Middle frontal gyrus (tissue), 1 donor: ENCODE results near the gene FGD1.

Experiments used
- DNase-seq: peaks from one replicate; pipeline ENCODE4 v3.0.0-alpha.2; 2015; ENCODE audit warnings: low spot score; ENCODE audit errors: extremely low spot score

FGD1 gene

DNA sequence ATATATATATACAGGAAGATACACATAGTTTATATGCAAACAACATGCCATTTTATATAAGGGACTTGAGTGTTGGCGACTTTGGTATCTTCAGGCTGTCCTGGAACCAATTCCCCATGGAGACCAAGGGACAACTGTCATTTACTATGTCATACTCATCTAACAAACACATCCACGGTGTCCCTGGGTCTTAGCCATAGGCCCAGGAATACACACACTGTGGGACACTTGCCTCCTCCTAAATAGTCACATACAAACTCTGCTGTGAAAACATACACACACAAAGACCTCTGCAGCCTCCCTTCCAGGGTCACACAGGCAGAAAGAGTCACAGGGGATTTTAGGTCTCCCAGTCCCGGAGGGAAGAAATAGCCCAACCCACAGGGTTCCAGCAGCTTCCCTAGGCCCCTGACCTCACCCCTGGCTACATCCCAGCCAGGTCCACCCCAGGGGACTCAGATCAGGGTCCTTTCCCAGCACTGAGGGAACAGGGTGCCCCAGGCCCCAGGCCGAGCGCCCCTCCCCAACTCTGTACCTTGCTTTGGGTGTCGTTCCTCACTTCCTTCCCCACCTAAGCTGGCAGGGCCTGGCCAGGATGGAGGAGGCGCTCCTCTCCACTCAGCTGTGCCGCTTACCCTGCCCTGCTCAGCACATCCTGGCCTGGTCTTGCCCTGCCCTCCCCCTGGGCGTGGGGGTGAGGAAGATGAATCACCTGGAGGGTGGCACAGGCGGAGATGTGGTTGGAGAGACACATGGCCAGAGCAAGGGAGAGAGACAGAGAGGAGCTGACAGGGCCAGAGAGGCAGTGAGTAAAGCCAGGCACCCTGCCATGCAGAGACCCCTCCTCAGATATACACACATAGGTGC, 21.8 kb downstream of the FGD1 start:
- no peak for DNase-seq

DNA sequence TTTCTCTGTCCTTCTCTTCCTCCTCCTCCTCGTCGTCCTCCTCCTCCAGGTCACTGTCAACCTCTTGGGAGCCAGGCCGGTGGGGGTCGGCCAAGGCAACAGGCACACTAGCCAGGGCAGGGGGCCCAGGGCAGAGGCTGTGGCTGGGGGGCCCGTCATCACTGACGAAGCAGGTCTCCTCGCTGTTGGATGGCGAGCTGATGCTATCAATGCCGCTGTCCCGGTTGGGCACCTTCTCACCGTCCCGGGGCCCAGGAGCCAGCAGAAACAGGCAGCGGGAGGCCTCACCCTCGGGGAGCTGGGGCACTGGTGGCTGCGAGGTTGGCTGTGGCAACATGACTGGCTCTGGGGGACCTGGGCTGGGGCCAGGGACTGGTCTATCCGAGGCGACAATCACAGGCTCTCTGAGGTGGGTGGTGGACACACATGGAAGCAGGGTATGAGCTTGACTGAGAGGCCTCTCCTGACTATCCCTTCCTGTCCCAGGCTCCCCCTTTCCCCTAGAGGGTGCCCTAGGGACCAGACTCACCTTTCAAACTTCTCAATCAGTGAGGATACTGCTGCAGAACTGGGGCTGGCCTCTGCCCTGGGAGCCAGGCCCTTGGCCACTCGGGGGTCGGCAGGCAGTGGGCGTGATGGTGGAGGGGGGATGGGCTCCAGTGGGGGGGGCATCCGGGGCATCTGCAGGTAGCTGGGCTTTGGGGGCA, 25.8 kb downstream of the FGD1 start:
- no peak for DNase-seq

DNA sequence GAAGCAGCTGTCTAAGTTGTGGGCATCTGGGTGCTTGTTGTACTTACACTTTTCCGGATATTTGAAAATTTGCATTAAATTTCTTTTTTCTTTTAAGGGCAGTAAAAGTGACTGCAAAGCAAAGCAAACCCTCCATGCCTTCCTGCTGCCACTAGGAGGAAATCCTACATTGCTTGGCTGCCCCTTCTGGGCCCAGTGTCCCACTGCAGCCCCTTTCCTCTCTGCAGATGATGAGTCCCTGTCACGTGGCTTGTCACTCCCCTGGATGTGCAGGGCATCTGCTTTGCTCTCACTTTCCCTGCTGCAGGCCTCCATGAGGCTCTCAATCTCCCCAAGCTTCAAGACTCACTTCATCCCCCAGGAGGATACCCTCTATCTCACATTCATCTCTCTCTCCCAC, 43.1 kb downstream of the FGD1 start:
- DNase-seq = no peak

DNA sequence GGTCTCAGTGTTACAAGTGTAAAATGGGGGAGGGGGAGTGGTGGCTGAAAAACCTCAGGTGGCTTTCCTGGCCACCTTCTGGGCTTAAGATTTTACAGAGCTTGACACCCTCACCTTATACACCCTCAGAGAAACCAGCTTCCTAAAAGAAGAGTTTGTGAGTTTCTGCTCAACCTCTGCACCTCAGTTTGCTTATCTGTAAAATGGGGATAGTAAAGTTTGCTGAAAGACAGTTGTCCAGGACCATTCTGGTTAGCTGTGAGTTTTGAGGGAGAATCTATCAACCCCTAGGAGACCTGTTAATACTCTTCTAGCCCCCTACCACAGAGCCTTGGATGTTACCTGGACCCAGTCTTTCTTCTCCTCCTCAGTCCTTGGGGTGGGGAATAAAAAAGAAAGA, 46.1 kb downstream of the FGD1 start:
- no peak for DNase-seq

DNA sequence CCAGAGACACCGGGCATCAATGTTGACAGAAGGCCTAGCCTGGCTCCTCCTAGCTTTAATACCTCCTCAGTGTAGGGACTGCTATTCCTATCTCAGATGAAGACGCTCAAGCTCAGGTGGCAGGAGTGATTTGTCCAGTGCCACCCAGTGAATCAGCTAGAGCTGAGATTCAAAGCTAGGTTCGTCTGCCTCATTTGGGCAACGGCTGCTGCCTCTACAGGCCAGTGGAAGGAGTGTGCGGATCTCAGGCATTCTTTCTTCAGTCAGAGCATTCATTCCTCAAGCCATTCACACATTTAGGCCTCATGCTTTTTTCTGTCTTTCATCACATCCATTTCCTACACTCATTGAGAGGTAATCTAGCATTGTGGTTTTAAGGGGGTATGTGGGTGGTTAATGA, 48.6 kb downstream of the FGD1 start:
- no peak for DNase-seq

DNA sequence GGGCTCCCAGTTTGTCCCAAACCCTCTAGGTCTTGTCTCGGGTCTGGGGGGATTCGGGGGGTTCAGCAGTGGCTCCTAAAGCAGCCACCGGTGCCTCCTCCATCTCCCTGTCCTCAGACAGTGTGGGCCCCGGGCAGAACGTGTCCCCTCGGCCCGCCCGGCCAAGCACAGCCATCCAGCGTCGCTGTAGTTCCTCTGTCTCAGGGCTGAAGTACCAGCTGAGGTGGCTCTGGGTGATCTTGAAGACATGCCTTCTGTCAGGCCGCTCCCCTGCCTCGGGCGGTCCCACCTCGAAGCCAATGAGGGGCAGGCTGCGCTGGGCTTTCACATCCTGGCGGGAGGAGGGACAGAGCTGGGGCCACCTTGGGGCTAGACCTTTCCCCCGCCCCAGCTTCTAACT, 50.0 kb downstream of the FGD1 start:
- no peak for DNase-seq

DNA sequence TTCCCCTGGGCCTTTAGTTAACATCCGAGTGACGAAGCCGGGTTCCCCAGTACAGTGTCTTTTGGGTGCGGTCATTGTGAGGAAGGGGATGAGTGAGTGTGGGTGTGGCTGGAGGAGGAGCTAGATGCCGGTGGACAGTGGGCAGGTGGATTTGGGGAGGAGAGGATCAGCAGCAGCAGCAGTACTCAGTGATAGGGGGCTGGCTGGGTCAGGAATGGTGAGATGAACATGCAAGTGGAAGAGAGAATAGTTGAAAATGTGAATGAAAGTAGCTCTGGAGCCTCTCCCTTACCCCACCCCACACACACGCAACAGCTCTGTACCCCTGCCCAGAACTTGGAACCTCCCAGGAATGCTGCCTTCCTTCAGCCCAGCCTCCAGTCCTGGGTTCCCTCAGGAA, 51.3 kb downstream of the FGD1 start:
- no peak for DNase-seq

DNA sequence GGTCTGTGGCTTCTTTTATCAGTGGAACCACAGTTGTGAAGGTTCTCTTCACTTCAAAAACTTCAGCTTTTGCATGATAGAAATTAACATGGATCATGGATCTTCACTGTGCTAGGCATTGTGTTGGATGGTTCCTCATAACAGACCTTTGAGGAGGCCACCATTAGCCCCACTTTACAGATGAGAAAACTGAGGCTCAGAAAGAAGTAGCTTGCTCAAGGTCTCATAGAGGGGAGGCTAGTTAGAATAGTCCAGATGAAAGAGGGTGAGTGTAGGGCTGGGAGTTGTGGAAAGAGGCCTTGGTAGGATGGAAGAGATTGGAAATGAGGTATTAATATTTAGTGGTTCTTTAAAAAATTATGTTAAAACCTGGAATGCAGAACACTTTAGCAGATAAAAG, 53.2 kb downstream of the FGD1 start:
- DNase-seq = no peak

DNA sequence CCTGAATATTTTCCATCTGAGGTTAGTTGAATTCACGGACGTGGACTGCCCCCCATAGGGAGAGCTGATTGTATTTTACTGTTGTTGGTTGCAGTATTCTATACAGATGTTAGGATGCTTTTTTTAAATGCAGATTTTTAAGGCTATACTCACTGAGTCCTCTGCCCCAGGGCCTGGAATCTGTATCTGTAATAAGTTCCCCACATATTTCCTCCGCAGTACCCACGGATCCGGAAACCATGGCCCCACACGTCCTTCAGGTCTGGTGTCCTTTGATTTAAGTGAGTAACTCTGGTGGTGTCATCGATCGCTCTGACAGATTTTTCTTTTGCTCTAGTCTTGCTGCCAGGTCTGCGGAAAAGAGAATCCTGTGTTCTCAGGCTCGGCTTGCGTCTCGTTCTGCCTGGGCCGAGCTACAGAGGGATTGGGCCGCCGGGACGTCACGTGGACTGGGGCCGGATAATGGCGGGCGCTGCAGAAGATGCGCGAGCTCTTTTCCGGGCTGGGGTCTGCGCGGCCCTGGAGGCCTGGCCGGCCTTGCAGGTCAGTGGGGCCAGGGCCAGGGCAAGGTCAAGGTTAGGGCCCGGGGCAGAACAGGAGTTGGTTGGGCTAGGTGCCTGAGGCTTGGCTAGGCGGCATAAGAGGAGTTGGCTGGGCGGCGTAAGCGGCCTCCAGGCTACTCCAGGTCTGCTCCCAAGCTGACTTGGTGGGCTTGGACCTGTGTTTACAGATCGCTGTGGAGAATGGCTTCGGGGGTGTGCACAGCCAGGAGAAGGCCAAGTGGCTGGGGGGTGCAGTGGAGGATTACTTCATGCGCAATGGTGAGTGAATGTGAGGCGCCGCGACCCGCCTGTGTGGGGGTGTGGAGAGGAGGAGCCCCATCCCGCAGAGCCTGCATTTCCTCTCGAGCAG, 55.8 kb downstream of the FGD1 start, which contains the start of gene TSR2:
Gene TSR2 (plus strand): TSS at position 445 of the 912 bp plus-strand sequence. CDS start 18 bp downstream, at position 463.
- DNase-seq = peak; percentile 57

DNA sequence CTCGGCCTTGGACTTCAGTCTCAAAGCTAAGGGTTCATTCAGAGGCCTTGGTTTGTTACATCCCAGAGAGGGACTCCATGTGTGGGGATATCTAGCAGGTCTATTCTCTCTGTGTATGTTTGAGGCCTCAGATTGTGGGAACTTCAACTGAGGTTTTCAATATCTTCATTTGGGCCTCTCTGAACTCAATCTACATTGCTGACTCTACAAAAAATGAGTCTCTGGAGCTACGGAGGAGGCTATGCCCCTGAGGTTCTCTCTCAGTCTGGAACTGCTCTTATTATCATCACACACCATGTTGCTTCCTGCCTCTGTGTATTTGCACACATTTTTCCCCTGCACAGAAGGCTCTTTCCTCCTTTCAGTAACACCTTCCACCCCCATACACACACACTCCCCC, 60.9 kb downstream of the FGD1 start:
- DNase-seq = no peak

DNA sequence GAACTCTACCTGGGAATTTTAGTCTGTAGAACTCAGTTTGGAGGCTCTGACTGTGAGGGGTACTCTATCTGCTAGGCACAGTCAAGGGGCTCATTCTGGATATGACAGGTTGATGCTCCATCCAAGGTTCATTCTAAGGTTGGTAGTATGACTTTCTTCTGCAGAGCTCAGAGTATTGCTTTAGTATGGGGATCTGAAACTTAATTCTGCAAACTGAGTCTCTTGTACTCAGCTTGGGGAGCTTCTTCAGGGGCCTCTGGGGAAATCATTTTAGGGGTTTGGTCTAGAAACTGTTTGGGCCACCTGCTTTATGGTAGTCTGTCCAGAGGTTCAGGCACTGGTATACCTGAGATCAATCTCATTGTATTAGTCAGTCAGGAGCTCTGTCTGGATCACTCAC, 65.5 kb downstream of the FGD1 start:
- no peak for DNase-seq

DNA sequence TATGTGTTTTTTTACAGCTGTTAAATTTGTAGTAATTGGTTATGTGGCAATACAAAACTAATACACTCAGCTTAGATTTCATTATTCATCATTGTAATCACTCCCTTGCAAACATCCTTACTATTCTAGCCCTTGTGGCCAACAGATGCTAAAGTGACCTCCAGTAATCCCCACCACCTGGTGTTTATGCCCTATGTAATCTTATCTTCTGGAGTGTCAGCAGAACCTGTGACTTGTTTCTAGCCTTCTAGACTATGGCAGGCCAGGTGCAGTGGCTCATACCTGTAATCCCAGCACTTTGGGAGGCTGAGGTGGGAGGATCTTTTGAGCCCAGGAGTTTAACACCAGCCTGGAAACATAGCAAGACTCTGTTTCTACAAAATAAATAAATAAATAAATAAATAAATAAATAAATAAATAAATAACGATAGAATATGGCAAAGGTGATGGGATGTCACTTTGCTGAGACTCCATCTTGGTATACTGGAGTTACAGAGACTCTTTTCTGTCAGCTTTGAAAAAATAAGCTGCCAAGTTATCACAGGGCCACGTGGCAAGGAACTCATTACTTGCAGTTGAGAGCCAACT, 68.1 kb downstream of the FGD1 start:
- no peak for DNase-seq

DNA sequence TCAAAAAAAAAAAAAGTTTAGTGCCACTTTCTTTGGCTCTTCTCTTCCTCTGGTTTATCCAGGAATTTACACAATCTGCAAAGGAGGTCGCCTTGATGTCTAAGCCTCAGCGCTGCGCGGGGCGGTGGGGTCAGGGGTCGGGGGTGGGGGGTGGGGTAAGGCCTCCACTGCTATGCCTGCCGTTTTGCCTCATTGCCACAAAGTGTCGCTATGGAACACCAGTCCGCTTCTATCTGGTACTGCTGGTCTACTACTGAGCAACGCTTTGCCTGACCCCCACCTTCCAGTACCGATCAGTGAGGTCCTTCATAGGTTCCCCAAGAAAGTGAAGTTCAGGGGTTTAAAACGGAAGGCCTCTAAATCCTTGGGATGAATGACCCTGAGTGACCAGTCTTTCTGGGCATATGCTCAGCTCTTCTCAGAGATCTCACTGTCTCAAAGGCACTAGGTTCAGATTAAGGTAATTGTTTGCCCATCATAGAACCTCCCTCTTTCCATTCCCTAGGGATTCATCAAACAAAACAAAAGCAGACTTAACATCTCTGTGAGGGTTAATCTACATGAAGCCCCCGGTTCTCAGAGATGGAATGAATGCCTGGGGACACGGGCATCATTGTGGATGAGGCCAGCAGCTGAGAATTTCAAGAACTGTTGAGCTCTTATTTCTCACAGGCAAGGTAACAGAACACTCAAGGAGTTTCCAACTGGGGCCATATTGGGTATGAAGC, 72.7 kb downstream of the FGD1 start:
- no peak for DNase-seq

DNA sequence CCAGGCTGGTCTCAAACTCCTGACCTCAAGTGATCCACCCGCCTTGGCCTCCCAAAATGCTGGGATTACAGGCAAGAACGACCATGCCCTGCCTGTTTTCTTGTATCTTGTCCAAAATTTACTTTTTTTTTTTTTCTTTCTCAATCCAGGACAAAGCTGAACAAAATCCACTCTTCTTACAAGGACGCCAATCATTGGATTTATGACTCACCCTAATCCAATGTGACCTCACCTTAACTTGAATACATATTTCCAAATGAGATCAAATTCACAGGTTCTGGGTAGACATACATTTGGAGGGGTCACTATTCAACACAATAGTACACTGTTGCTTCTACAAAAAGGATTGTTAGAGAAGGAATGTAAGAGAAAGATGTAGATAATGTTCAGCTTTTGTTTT, 73.9 kb downstream of the FGD1 start:
- no peak for DNase-seq

DNA sequence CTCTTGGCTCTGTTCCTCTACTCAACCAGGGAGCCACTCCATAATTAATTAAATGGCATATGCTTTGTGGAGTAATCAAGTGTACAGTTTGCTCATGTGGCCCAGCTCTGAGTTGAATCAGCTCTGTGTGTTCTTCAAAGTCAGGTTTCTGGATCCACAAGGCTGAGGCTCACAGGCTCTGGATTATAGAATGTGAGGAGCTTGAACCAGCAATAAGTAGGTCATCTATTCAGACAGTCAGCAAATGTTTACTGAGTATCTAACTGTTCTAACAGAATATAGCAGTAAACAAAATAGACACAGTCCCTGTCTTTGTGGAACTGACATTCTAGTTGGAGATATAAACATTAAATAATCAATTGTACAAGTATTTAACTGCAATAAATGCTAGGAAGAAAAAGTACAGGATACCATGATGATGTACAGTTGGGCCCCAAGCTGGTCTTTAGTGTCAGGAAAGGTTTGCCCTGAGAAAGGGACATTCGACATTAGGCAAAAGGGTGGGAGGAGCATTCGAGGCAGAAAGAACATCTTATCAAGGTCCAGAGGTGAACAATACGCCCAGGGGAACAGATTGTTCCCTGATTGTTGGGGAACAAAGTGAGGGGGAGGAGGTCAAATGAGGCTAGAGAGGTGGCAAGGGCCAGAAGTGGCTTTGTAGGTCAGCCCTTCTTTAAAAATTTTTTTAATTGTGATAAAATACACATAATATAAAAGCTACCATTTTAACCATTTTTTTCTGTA, 76.3 kb downstream of the FGD1 start:
- DNase-seq = no peak

DNA sequence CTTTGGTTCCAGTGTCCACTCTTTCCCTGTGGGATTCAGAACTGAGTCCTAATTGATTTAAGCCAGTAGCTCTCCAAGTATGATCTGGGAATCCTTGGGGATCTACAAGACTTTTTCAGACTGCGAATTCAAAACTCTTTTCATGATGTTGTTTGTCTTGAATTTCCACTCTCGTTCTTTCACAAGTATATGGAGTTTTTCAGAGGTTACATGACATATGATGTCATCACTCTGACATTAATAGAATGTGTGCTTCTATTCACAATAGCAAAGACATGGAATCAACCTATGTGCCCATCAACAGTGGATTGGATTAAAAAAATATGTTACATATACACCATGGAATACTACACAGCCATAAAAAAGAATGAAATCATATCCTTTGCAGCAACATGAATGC, 79.1 kb downstream of the FGD1 start:
- DNase-seq = no peak

DNA sequence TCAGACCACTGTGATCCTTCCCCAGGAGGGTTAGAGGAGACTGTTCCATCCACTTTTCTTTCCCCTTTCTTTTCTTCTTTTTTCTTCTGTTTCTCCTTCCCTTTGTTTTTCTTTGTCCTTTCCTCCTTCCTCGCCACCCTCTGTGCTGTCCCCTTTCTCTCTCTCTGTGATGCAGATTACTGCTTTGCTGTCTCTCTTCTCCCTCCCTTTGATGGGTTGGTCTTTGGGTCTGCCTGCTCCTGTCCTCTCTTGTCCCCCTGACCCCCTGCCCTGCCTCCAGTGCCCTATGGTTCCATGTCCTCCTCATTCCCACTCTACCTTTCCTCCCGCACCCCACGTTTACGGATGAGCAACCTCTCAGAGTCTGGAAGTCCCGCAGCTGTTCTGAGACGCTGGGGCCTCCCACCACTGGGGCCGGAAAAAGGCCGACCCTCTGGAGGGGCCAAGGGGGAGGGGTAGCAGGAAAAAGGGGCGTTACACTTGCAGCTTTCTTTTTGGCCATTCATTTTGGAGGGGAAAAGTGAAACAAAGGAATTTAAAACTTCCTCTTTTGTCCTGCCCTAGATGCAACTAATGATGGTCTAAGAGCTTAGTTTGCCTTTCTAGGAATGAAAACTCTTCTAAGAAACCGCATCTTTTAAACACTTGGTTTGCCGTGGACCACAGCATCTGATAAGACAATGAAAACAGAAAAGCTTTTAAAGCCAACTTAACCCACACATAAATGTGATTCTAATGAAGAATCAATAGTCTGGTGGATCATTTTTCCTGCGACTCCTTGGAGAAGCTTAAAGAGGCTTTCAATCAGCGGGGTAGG, 80.3 kb downstream of the FGD1 start:
- DNase-seq = no peak

DNA sequence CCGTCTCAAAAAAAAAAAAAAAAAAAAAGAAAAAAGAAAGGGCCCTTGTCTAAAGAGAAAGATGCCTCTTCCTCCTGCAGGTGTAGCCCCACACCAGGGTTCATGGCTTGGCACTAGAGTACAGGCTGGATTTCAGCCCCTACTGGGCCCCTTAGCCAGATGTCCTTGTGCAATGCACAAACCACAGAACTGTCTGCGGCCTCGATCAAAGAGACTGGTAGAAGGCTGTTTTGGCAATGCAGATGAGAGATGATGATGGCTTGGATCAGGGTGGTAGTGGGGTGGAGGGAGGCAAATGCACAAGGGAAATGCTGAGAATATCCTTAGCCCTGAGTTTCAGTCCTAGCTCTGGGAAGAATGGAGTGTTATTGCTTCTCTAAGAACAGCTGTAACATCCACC, 82.3 kb downstream of the FGD1 start:
- no peak for DNase-seq

DNA sequence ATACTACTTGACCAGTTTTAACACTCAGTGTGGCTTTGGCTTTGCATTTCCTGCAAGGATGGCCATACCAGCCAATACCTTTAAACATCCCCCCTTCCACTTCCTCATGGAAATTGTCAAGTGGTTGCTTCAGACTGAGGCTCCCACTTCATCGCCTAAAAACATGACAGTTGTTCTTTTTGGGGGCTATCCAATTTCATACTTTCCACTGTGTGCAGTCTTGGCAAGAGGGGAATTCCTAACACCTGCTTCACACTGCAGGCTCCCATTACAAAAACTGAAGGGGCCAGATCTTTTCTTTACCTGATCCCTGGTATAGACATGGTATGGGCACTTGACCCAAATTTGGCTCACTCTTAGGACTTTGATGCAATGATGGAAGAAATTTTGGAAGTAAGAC, 84.3 kb downstream of the FGD1 start:
- no peak for DNase-seq
